Measurements from ENCODE around the gene TCERG1L. TPM values are rescaled to one million over a fixed set of nuclear protein-coding genes. Genes with fewer than 3 reads are reported as not detected.

TCERG1L gene
- polyA plus RNA-seq, 3 donors: not detected

DNA sequence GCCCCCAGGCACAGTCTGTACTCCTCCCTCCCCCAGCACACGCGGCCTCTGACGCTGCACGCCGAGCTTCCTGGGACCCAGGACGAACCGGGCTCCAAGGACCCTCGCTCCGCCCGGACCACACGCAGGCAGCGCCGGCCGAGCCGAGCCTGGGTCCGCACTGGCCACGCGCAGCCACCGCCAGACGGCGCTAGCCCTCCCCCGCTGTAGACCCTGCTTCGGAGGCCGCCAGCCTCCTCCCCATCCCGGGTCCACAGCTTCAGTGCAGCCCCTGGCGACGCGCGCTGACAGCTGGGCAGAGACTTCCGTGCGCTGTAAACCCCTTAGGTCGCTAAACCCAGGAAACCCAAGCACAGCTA lies 936 bp upstream of the TCERG1L start:
- Mint-ChIP-seq H3K9me3 (peaks cover 0 to 2% (median 0%) of the 10 kb centered on the region in 7 donors), H3K36me3 (no peaks in the 10 kb centered on the region), H3K27me3 (ENCODE audit: low read depth in 3 of 3) (peaks cover 46 to 57% (median 49%) of the 10 kb centered on the region in 3 donors), H3K4me1 (no peaks in the 10 kb centered on the region), H3K4me3 (peak overlapping the region in 1 of 2 donors; percentile 70), H3K27ac (no peak overlapping the region)
- Histone ChIP-seq H3K4me2 (replicated peaks; ENCODE audit: extremely low read depth, low read length, poor library complexity, severe bottlenecking) (no peak overlapping the region), H3K27ac (ENCODE audit: low read depth in 1 of 2, low read length in 2 of 2) (no peak overlapping the region), H3K79me2 (ENCODE audit: insufficient read depth, low read length) (no peaks in the 10 kb centered on the region), H2AFZ (ENCODE audit: insufficient read depth, low read depth, low read length, poor library complexity, severe bottlenecking) (no peak overlapping the region), H3K9me3 (replicated peaks in 1 of 2; ENCODE audit: control insufficient read depth in 1 of 2, insufficient read depth in 1 of 2, low read length in 2 of 2) (peaks cover 0 to 6% of the 10 kb centered on the region in 2 donors), H3K9ac (ENCODE audit: insufficient read depth, low read length, poor library complexity, severe bottlenecking) (no peak overlapping the region), H3K4me3 (replicated peaks in 1 of 3; ENCODE audit: low read depth in 2 of 3, low read length in 3 of 3) (no peak overlapping the region), H3K27me3 (ENCODE audit: control insufficient read depth in 2 of 2, insufficient read depth in 2 of 2, low read length in 2 of 2) (peaks cover 22 to 54% of the 10 kb centered on the region in 2 donors), H3K4me1 (ENCODE audit: control insufficient read depth in 1 of 2, insufficient read depth in 2 of 2, low read length in 2 of 2) (no peaks in the 10 kb centered on the region), H4K20me1 (ENCODE audit: insufficient read depth, low read length) (no peaks in the 10 kb centered on the region), H3K36me3 (replicated peaks in 1 of 2; ENCODE audit: control insufficient read depth in 1 of 2, insufficient read depth in 2 of 2, low read length in 2 of 2) (no peaks in the 10 kb centered on the region)
- intact Hi-C loops (cut with micrococcal nuclease): no loop called here
- no peak for TF ChIP-seq CTCF (IDR thresholded peaks at IDR 0.05)
- WGBS (ENCODE audit: insufficient coverage): 1% methylated on average over 30 of the region's 32 CpGs
- DNase-seq: no peak

DNA sequence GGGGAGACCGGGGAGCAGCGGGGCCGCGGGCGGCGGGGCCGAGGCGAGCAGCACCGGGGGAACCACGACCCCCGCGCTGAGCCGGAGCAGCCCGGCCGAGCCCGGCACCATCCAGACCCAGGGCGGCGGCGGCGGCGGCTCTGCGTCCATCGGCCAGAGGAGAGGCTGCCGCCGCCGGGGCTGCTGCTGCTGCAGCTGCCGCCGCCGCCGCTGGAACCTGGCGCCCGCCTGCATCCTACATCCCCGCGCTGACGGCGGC lies 190 bp downstream of the TCERG1L start:
- no peak overlapping the region for H2AFZ ChIP-seq (ENCODE audit: insufficient read depth, low read depth, low read length, poor library complexity, severe bottlenecking)
- Mint-ChIP-seq H3K4me3 (no peak overlapping the region), H3K36me3 (no peaks in the 10 kb centered on the region), H3K27me3 (ENCODE audit: low read depth in 3 of 3) (peaks cover 46 to 57% (median 49%) of the 10 kb centered on the region in 3 donors), H3K9me3 (peaks cover 0 to 2% (median 0%) of the 10 kb centered on the region in 7 donors), H3K27ac (no peak overlapping the region), H3K4me1 (no peaks in the 10 kb centered on the region)
- TF ChIP-seq CTCF (IDR thresholded peaks at IDR 0.05): no peak
- H3K27ac ChIP-seq (ENCODE audit: low read depth in 1 of 2, low read length in 2 of 2): no peak overlapping the region
- no peak overlapping the region for H3K9ac ChIP-seq (ENCODE audit: insufficient read depth, low read length, poor library complexity, severe bottlenecking)
- no peaks in the 10 kb centered on the region for H3K79me2 ChIP-seq (ENCODE audit: insufficient read depth, low read length)
- under 1% methylated on average over 36 of the region's 36 CpGs for WGBS (ENCODE audit: insufficient coverage)
- H3K4me2 ChIP-seq (replicated peaks; ENCODE audit: extremely low read depth, low read length, poor library complexity, severe bottlenecking): no peak overlapping the region
- H3K36me3 ChIP-seq (replicated peaks in 1 of 2; ENCODE audit: control insufficient read depth in 1 of 2, insufficient read depth in 2 of 2, low read length in 2 of 2): no peaks in the 10 kb centered on the region
- H3K27me3 ChIP-seq (ENCODE audit: control insufficient read depth in 2 of 2, insufficient read depth in 2 of 2, low read length in 2 of 2): peaks cover 22 to 54% of the 10 kb centered on the region in 2 donors
- intact Hi-C loops (cut with micrococcal nuclease): no loop called here
- no peaks in the 10 kb centered on the region for H4K20me1 ChIP-seq (ENCODE audit: insufficient read depth, low read length)
- H3K4me1 ChIP-seq (ENCODE audit: control insufficient read depth in 1 of 2, insufficient read depth in 2 of 2, low read length in 2 of 2): no peaks in the 10 kb centered on the region
- H3K9me3 ChIP-seq (replicated peaks in 1 of 2; ENCODE audit: control insufficient read depth in 1 of 2, insufficient read depth in 1 of 2, low read length in 2 of 2): peaks cover 0 to 6% of the 10 kb centered on the region in 2 donors
- no peak for DNase-seq
- no peak overlapping the region for H3K4me3 ChIP-seq (replicated peaks in 1 of 3; ENCODE audit: low read depth in 2 of 3, low read length in 3 of 3)
